ENCODE data around the gene C19orf33.

The C19orf33 gene

GRCh38 chr19:38329651-38330050 lies 25.6 kb downstream of the C19orf33 start:
- DNase-seq (ENCODE audit: low read depth): no peak
- TF ChIP-seq MYC (IDR thresholded peaks at IDR 0.05; ENCODE audit: low read depth, low read length) (no peak), MAX (IDR thresholded peaks at IDR 0.05; ENCODE audit: low read depth, low read length) (no peak), CTCF (IDR thresholded peaks at IDR 0.05; ENCODE audit: low read depth, low read length) (no peak), POLR2A (IDR thresholded peaks at IDR 0.05; ENCODE audit: extremely low read depth, insufficient read length) (no peak)
- H3K4me3 ChIP-seq (ENCODE audit: low read depth, low read length): no peak overlapping the region

GRCh38 chr19:38331728-38332127 lies 27.7 kb downstream of the C19orf33 start:
- DNase-seq (ENCODE audit: low read depth): no peak
- TF ChIP-seq MYC (IDR thresholded peaks at IDR 0.05; ENCODE audit: low read depth, low read length): no peak
- TF ChIP-seq CTCF (IDR thresholded peaks at IDR 0.05; ENCODE audit: low read depth, low read length): no peak
- TF ChIP-seq POLR2A (IDR thresholded peaks at IDR 0.05; ENCODE audit: extremely low read depth, insufficient read length): no peak
- TF ChIP-seq MAX (IDR thresholded peaks at IDR 0.05; ENCODE audit: low read depth, low read length): no peak
- H3K4me3 ChIP-seq (ENCODE audit: low read depth, low read length): no peak overlapping the region

GRCh38 chr19:38333245-38333644 lies 29.2 kb downstream of the C19orf33 start:
- no peak for DNase-seq (ENCODE audit: low read depth)
- H3K4me3 ChIP-seq (ENCODE audit: low read depth, low read length): no peak overlapping the region
- TF ChIP-seq POLR2A (IDR thresholded peaks at IDR 0.05; ENCODE audit: extremely low read depth, insufficient read length) (no peak), CTCF (IDR thresholded peaks at IDR 0.05; ENCODE audit: low read depth, low read length) (no peak), MYC (IDR thresholded peaks at IDR 0.05; ENCODE audit: low read depth, low read length) (no peak), MAX (IDR thresholded peaks at IDR 0.05; ENCODE audit: low read depth, low read length) (no peak)

DNA sequence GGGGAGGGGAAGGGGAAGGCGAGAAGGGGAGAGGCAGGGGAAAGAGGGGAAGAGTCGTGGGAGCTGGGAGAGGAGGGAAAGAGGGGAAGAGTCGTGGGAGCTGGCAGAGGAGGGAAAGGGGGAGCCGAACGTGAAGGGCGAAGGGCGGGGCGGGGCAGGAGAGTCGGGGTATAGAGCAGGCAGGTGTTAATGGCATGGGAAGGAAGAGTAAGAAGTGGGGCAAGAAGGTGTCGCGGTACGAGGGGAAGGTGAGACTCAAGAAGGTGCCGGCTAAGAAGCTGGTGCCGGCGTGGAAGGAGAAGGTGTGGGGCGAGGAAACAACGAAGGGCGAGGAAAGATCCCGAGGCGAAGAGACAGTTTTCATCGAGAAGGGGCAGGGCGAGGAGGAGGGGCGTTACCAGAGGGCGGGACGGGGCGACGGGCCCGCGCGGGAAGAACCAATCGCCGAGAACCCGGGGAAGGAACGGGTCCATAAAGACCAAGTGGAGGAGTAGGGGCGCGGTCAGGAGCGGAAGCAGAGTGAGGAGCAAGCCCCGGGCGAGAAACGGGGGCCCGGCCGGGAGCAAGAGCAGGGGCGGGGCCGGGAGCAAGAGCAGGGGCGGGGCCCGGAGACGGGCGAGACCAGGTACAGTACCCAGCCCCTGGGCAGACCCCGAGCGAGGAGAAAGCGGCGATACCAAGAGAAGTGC lies 32.0 kb downstream of the C19orf33 start:
- H3K4me3 ChIP-seq (ENCODE audit: low read depth, low read length): peak overlapping the region; percentile 69
- 0 out of 2 replicates have a peak, but pooled peaks have one; percentile 21 for TF ChIP-seq MAX (IDR thresholded peaks at IDR 0.05; ENCODE audit: low read depth, low read length)
- no peak for TF ChIP-seq MYC (IDR thresholded peaks at IDR 0.05; ENCODE audit: low read depth, low read length)
- peak; percentile 45 for TF ChIP-seq POLR2A (IDR thresholded peaks at IDR 0.05; ENCODE audit: extremely low read depth, insufficient read length)
- no peak for TF ChIP-seq CTCF (IDR thresholded peaks at IDR 0.05; ENCODE audit: low read depth, low read length)
- DNase-seq (ENCODE audit: low read depth): peak; percentile 94

- H3K4me3 ChIP-seq (ENCODE audit: low read depth, low read length): peak overlapping the region; percentile 69
- TF ChIP-seq CTCF (IDR thresholded peaks at IDR 0.05; ENCODE audit: low read depth, low read length) (no peak), MAX (IDR thresholded peaks at IDR 0.05; ENCODE audit: low read depth, low read length) (peak; percentile 34; the same call in 1 of the 2 replicates), MYC (IDR thresholded peaks at IDR 0.05; ENCODE audit: low read depth, low read length) (no peak), POLR2A (IDR thresholded peaks at IDR 0.05; ENCODE audit: extremely low read depth, insufficient read length) (no peak)
- peak; percentile 91 for DNase-seq (ENCODE audit: low read depth)
Observed at GRCh38 chr19:38336638-38337359, 32.7 kb downstream of the C19orf33 start.

Data from NB4 (cell line).